Transverse colon (tissue), 4 donors: ENCODE results near the gene CDC42EP5. TPM values are rescaled to one million over a fixed set of nuclear protein-coding genes. Genes with fewer than 3 reads are reported as not detected.
"Not testable (repeated sequence)": the region's sequence is repeated elsewhere in the genome, so short reads cannot be mapped to it uniquely, and the experiment has no call there.

ENCODE experiments used
- DNase-seq: peaks from one replicate; pipeline ENCODE4 v3.0.0-alpha.2; 2019
- H3K27ac ChIP-seq, 4 donors: fragments of 200-600 bp; sonication (generic); 2 replicates each; pipeline ENCODE4 v1.5.1; 2016 to 2018; ENCODE audit warnings: inconsistent platforms in 4 of 4
- H3K27me3 ChIP-seq: fragments of 200-600 bp; sonication (generic); 2 replicates; pipeline ENCODE4 v1.5.1; 2017; ENCODE audit warnings: inconsistent platforms
- H3K36me3 ChIP-seq, 4 donors: fragments of 200-600 bp; sonication (generic); 2 replicates each; pipeline ENCODE4 v1.5.1; 2017 to 2019; ENCODE audit warnings: inconsistent platforms in 4 of 4
- H3K4me1 ChIP-seq, 4 donors: fragments of 200-600 bp; sonication (generic); 2 replicates each; pipeline ENCODE4 v1.5.1; 2017 to 2020; ENCODE audit warnings: inconsistent platforms in 4 of 4
- H3K4me3 ChIP-seq, 4 donors: fragments of 200-600 bp; sonication (generic); 1 replicate in 1 of 4; 2 replicates in 3 of 4; pipeline versions ENCODE4 v1.5.1 to v1.6.1; 2017 to 2019; ENCODE audit warnings: inconsistent platforms in 4 of 4
- H3K9me3 ChIP-seq, 2 donors: fragments of 200-600 bp; sonication (generic); 2 replicates each; pipeline ENCODE4 v1.5.1; 2017 to 2019; ENCODE audit warnings: inconsistent platforms in 2 of 2
- EP300 ChIP-seq: sonication (generic); formaldehyde crosslinking; IDR thresholded peaks from one replicate; pipeline ENCODE4 v1.6.1; 2017; ENCODE audit warnings: antibody characterized with exemption, low read depth
- POLR2A ChIP-seq: fragments of 450-650 bp; IDR thresholded peaks from one replicate; pipeline ENCODE4 v1.6.1; 2016; ENCODE audit warnings: antibody characterized with exemption, mild to moderate bottlenecking, moderate library complexity
- POLR2AphosphoS5 ChIP-seq, 3 donors: sonication (generic); formaldehyde crosslinking; IDR thresholded peaks; one replicate each; pipeline ENCODE4 v1.6.1; 2016; ENCODE audit warnings: antibody characterized with exemption in 3 of 3
- WGBS, 2 donors: methylation state at CpG; one replicate each; pipeline ENCODE4 v1.1.5; 2018; ENCODE audit warnings: low coverage in 1 of 2; 5-methylcytosine and 5-hydroxymethylcytosine counted together
- in situ Hi-C, 4 donors: fragments of 200-750 bp; cut with MboI; loops; one replicate each; pipeline versions ENCODE4 v1.15.0 to v1.15.1; 2017; ENCODE audit warnings: low sequenced_read_pairs in 3 of 4, low pct_ligation_motif_present in 1 of 4, low pct_unique_long_range_greater_than_20kb in 1 of 4
- intact Hi-C: fragments of 100-400 bp; cut with DNase I; formaldehyde crosslinking; loops from one replicate; pipeline ENCODE4 v1.15.1; 2023; ENCODE audit warnings: low total_unique reads
- total RNA-seq, 4 donors: library from RNA; depleted of rRNA; stranded (reverse); fragments of >200 nt; gene quantifications; one replicate each; pipeline ENCODE4 v1.1.0, GENCODE V29; 2016
- TF ChIP-seq, protein P1 (sequence below), 5 experiments: fragments of 200-600 bp in 3 of 5; fragments of 450-650 bp in 2 of 5; sonication (generic) in 3 of 5; IDR thresholded peaks; 1 replicate in 2 of 5; 2 replicates in 3 of 5; pipeline ENCODE4 v1.5.1; 2016 to 2017; ENCODE audit warnings: antibody characterized with exemption in 5 of 5, inconsistent platforms in 3 of 5, mild to moderate bottlenecking in 2 of 5, moderate library complexity in 1 of 5

CDC42EP5 gene
- total RNA-seq, 4 donors from 2014 or later: 210 to 231 (median 214) TPM

DNA sequence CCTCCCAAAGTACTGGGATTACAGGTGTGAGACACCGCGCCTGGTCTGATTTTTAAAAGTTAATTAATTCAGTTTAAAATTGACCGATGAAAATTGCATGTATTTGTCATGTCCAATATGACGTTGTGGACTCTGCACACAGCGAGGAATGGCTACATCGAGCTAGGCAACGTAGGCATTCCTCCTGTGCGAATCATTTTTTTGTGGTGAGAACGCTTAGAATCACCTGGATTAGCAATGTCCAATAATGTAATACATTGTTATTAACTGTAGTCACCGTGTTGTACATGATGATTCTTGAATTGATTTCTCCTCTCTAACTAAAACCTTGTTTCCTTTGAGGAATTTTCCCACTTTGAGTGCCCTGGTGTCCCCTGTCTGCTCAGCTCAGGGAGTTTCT, 33.0 kb upstream of the CDC42EP5 start:
- H3K4me3 ChIP-seq: no peak overlapping the region
- in situ Hi-C loops (no loop called here), intact Hi-C loops (no loop called here)
- H3K36me3 ChIP-seq: no peaks in the 10 kb centered on the region
- TF ChIP-seq, protein P1, sequence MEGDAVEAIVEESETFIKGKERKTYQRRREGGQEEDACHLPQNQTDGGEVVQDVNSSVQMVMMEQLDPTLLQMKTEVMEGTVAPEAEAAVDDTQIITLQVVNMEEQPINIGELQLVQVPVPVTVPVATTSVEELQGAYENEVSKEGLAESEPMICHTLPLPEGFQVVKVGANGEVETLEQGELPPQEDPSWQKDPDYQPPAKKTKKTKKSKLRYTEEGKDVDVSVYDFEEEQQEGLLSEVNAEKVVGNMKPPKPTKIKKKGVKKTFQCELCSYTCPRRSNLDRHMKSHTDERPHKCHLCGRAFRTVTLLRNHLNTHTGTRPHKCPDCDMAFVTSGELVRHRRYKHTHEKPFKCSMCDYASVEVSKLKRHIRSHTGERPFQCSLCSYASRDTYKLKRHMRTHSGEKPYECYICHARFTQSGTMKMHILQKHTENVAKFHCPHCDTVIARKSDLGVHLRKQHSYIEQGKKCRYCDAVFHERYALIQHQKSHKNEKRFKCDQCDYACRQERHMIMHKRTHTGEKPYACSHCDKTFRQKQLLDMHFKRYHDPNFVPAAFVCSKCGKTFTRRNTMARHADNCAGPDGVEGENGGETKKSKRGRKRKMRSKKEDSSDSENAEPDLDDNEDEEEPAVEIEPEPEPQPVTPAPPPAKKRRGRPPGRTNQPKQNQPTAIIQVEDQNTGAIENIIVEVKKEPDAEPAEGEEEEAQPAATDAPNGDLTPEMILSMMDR (IDR thresholded peaks at IDR 0.05): no peak
- no peak for TF ChIP-seq POLR2A
- TF ChIP-seq EP300: no peak
- no peak for TF ChIP-seq POLR2AphosphoS5 (IDR thresholded peaks at IDR 0.05)
- no peaks in the 10 kb centered on the region for H3K9me3 ChIP-seq
- no peak for DNase-seq
- H3K27me3 ChIP-seq: peaks cover 4% of the 10 kb centered on the region
- H3K4me1 ChIP-seq: no peaks in the 10 kb centered on the region
- H3K27ac ChIP-seq: no peak overlapping the region
- 63 to 89% methylated on average over 9 to 10 of the region's 10 CpGs for WGBS, 2 donors

DNA sequence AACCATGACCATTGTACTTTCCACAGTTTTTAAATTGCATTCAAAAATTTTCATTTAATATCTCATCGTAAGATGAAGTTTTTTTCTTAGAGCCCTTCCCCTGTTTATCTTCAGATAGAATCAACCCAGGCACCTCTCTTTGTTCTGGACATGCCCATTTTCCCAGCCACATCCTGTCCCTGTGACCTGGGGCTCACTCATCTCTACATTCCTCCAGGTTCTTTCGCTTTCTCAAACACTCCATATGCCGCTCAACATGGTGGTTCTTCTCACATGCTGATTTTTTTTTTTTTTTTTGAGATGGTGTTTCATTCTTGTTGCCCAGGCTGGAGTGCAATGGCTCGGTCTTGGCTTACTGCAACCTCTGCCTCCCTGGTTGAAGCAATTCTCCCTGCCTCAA, 32.4 kb upstream of the CDC42EP5 start:
- H3K27me3 ChIP-seq, H3K36me3 ChIP-seq, H3K27ac ChIP-seq, DNase-seq, intact Hi-C loops, in situ Hi-C loops, H3K9me3 ChIP-seq, H3K4me1 ChIP-seq, H3K4me3 ChIP-seq: not testable (repeated sequence)
- WGBS, 2 donors: 76 to 89% methylated on average over 4 of the region's 4 CpGs

DNA sequence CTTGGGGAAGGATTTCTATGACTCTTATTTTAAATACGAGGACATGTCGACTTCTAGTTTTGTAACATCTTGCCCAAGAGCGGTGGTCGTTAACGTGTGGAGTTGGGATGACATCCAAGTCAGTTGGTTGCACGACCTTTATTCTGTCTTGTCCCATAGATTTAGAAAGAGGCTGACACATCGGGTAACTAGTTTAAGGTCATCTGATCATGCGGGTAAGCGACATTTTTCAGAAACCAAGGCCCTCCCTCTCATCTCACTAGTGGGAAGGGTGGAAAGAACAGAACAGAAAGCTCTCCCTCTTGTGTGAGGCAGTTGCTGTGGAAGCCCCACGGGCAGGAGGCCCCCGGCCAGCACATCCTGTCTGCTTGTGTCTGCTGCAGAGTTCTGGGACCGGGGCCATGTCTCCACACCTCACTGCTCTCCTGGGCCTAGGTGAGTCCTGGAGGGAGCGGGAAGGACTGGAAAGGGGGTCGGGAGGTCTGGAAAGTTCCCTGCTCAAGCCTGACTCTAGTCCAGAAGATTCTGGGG, 29.5 kb upstream of the CDC42EP5 start, which contains the start of gene LAIR2:
Gene LAIR2 (plus strand): TSS at position 314 of the 531 bp plus-strand sequence. CDS start 88 bp downstream, at position 402.
- intact Hi-C loops: no loop called here
- no peak within 1 kb of the TSS for H3K27ac ChIP-seq
- no peaks in the 10 kb centered on the region for H3K4me1 ChIP-seq
- no peaks in the 10 kb centered on the region for H3K36me3 ChIP-seq
- H3K9me3 ChIP-seq: no peaks in the 10 kb centered on the region
- no peak for DNase-seq
- WGBS, 2 donors: 69 to 100% methylated on average over 4 to 13 of the region's 14 CpGs
- H3K4me3 ChIP-seq: no peak within 1 kb of the TSS
- TF ChIP-seq POLR2A (no peak), EP300 (no peak)
- peaks cover 10% of the 10 kb centered on the region for H3K27me3 ChIP-seq
- in situ Hi-C loops: no loop called here

DNA sequence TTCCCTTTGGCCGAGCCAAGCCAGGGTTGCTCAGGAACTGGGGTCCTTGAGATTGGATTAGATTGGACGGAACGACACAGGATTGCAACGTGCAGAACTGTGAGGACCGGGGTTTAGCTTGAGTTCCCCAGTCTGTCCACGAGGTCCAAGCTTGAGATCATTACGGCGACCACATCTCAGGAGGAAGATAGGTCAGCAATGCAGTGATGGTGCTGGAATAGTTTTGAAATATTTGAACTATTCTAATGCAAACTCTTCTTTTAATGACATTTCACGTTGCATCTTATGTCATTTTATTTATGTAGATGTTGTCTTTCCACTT, 25.3 kb upstream of the CDC42EP5 start:
- H3K36me3 ChIP-seq, H3K9me3 ChIP-seq, intact Hi-C loops, H3K4me1 ChIP-seq, H3K27ac ChIP-seq, in situ Hi-C loops, H3K27me3 ChIP-seq, H3K4me3 ChIP-seq, DNase-seq: not testable (repeated sequence)
- 60 to 64% methylated on average over 1 to 8 of the region's 9 CpGs for WGBS, 2 donors

DNA sequence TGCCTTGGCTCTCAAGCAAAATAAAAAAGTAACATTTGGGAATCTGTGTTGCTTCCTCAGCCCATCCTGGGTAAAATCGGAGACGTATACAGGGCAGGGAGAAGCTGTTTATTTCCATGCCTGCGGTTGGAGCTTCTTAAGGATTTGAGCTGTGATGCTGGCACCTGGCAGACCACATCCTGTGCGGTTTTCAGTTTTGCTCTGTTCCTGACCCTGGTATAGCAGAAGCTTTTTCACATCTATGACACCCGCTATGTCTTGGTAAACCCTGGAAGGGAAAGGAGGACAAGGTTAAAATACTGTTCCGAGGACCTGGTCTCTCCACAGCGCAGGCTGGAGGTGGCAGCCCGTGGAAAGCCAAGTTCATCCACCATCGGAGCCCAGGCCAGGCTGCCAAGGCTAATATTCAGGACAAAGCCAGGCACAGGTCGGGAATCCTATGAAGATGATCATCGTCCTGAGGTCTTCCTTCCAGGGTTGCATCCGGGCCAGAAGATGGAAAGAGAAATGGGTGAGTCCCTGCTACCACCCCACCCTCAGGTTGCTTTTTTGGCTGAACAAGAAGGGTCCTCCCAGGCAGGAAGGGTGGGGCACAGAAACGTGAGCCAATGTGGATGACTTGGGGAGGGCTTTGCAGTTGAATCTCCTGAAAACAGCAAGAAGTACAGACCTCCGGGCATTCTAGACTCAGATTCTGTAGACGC, 24.8 kb upstream of the CDC42EP5 start:
- in situ Hi-C loops, H3K9me3 ChIP-seq, H3K27ac ChIP-seq, H3K4me1 ChIP-seq, H3K36me3 ChIP-seq, H3K4me3 ChIP-seq, intact Hi-C loops, DNase-seq: not testable (repeated sequence)
- peaks cover 13% of the 10 kb centered on the region for H3K27me3 ChIP-seq
- 64% methylated on average over 7 of the region's 15 CpGs; no CpG with 5 or more reads in 1 of the 2 donors for WGBS, 2 donors

DNA sequence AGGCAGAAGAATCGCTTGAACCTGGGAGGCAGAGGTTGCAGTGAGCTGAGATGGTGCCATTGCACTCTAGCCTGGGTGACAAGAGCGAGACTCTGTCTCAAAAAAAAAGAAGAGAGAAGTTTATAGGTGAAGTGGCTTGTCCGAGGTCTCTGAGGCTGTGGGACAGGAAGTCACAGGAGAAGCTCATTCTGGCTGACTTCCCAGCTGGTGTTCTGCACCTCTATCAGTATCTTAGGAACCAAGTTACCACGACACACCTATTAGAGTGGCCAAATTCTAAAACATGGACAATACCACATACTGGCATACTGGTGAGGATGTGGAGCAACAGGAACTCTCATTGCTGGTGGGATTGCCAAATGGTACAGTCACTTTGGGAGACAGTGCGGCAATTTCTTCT, 22.2 kb upstream of the CDC42EP5 start:
- H3K4me1 ChIP-seq, H3K36me3 ChIP-seq, DNase-seq, H3K9me3 ChIP-seq, H3K27ac ChIP-seq, intact Hi-C loops, H3K4me3 ChIP-seq, in situ Hi-C loops: not testable (repeated sequence)
- peaks cover 19% of the 10 kb centered on the region for H3K27me3 ChIP-seq
- 67% methylated on average over 5 of the region's 5 CpGs; no CpG with 5 or more reads in 1 of the 2 donors for WGBS, 2 donors
